DND-41 (cell line): ENCODE data around the gene ATPAF2.
"Not testable (repeated sequence)": the region's sequence is repeated elsewhere in the genome, so short reads cannot be mapped to it uniquely, and the experiment has no call there.

ENCODE experiments used
- CTCF ChIP-seq: IDR thresholded peaks from 2 replicates; pipeline ENCODE4 v1.5.1; 2012; ENCODE audit warnings: borderline replicate concordance, low read length, moderate library complexity, mild to moderate bottlenecking; ENCODE audit not compliant: poor library complexity, severe bottlenecking; ENCODE audit errors: extremely low read depth
- EZH2 ChIP-seq: IDR thresholded peaks from 3 replicates; pipeline ENCODE4 v1.6.1; 2012; ENCODE audit warnings: borderline replicate concordance, low read depth, mild to moderate bottlenecking, moderate library complexity, low read length, inconsistent platforms; ENCODE audit not compliant: severe bottlenecking

GRCh38 chr17:17995887-17996286 is 43.1 kb downstream of the ATPAF2 start:
- TF ChIP-seq EZH2, CTCF: not testable (repeated sequence)
